Stimulated activated CD4-positive, alpha-beta T cell treated with anti-CD3 and anti-CD28 coated beads, Interleukin-15, amount 100 ng/mL, for 1 hour (primary cell): ENCODE measurements around the gene TOP1.

Experiments
- DNase-seq, 2 donors: peaks; one replicate each; pipeline ENCODE4 v3.0.0-alpha.2; 2020; ENCODE audit warnings: low read depth in 1 of 2, low spot score in 1 of 2

Gene TOP1

GRCh38 chr20:41142919-41143318 is 114.3 kb downstream of the TOP1 start:
- no peak for DNase-seq

GRCh38 chr20:41143354-41143753 is 114.7 kb downstream of the TOP1 start:
- no peak for DNase-seq

GRCh38 chr20:41145317-41145716 is 116.7 kb downstream of the TOP1 start:
- DNase-seq, result no peak

GRCh38 chr20:41145821-41146620 is 117.4 kb downstream of the TOP1 start:
- DNase-seq, result no peak

DNA sequence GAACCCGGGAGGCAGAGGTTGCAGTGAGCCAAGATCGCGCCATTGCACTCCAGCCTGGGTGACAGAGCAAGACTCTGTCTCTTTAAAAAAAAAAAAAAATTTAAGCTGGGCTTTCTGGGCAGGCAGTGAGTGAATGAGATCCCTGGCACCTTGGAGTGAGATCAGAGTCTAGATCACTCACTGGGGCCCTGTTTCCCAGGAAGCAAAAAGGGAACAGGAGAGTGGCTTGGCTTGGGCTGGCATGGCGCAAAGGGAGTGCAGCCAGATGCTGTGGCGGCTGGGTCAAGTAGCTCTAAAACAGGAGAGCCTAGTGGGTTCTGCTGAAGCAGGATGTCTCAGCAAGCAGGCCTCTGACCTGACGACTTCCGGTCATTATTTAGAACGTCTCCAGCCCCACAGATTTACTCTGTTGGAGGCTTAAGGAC is 119.2 kb downstream of the TOP1 start:
- no peak for DNase-seq

DNA sequence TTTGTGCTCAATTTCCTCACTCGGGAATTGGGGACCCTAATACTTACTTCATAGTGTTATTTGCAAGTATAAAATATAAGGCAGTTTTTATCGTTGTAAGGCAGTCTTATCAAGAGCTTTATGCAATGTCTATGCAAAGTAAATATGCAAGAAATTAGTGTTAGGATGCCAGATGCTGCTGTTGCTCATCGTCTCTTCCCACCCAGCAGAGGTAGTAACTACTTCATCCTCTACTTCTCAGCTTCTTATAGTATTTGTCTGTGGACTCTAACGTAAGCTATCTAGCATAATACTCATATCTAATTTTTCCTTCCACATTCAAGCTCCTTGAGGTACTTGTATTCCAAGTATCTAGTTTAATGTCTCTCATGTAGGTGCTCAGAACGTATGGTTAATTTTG is 120.3 kb downstream of the TOP1 start:
- no peak for DNase-seq

DNA sequence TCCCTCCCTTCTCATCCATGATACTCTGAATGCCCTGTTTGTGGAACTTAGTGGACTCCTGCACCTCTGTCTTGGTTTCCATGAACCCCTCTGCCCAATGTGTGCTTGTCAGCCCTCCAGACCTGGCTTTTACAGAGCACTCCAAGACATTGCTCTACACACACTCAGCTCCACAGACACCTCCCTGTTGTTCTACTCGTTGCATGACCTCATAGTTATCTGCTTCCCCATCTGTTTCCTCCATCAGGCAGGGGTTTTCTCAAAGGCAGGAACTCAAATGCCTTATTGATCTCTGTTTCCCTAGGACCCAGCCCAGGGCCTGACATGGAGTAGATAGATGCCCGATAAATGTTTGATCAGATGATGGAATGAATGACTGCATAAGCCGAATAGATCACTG is 122.0 kb downstream of the TOP1 start:
- DNase-seq, result no peak

DNA sequence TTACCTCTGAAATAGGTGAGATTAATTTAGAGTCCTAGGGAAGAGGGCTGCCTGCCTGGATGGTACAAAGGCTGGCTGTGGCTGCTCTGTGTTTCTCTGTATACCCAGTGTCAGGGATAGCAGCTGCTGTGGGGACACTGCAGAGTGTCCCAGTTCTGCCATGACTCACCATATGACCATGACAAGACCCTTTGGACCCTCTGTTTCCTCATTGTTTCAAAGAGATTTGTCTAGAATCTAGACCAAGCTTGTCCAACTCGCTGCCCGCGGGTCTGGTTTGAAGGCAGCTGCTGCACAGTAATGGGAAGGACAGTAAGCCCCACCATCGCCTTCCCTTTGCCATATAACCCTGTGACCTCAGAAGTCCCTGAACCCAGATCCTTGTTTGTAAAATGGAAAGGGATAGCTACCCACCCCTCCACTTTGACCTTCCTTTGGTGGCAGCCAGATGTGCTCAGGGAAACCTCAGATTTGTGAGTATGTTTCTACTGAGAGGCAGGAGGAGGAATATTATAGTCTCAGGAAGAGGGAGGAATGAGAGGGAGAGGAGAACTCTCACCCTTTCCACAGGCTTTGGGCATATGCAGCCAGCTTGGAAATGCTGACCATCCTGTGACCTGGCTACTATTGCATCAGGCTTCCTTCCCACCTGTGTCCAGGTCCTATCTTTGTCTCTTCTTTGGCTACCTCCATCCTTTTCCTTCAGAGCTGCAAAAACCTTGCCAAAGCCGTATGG is 122.7 kb downstream of the TOP1 start:
- DNase-seq, result no peak

GRCh38 chr20:41152108-41152757 is 123.6 kb downstream of the TOP1 start:
- DNase-seq, result no peak

DNA sequence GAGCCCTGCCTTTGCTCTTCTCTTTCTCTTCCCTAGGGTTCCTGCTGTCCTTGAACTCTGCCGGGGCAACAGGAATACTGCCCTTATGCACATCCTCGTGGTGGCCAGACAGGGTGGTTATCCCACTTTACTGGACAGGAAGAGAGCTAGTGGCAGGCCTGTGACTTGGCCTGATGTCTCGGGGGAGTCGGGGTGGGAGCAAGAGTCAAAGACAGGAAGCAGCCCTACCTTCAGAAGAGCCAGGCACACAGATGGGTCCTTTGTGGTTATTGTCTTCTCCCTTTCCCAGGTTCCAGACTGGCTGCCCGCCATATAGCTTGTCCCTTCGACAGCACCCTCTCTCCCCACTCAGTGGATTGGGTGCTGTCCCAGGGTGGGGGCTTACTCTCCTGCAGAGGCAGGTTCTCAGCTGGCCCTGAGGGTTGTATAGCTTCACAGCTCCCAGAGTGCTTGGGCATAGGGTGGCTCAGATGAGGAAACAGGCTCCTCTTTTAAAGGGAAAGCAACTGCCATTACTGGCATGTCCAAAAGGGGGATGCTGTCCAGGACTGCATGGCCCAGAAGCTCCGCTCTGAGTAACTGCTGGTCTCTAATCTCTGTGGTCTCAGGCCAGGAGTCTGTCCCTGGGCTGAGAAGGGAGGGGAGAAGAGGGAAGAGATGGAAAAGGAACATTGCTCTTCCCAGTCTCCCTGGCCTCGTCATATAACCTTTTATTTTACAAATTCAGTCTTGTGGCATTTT is 126.0 kb downstream of the TOP1 start:
- no peak for DNase-seq

DNA sequence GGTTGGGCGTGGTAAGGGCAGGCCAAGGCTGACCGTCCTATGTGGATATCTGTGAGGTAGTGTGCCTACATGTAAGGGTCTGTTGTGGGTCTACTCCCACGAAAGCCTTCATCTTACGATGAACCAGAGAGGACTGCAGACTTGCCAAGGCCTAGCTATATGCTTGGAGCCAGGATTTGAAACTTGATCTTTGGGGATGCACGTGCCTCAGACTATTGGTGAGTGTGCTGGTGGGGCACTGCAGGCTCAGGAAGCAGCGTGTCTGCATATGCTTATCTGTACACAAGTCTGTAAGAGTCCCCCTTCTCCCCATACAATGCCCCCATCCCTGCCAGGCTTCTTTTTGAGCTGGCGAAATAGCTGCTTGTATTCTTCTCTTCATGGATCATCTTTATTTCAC is 126.6 kb downstream of the TOP1 start:
- DNase-seq, result no peak

DNA sequence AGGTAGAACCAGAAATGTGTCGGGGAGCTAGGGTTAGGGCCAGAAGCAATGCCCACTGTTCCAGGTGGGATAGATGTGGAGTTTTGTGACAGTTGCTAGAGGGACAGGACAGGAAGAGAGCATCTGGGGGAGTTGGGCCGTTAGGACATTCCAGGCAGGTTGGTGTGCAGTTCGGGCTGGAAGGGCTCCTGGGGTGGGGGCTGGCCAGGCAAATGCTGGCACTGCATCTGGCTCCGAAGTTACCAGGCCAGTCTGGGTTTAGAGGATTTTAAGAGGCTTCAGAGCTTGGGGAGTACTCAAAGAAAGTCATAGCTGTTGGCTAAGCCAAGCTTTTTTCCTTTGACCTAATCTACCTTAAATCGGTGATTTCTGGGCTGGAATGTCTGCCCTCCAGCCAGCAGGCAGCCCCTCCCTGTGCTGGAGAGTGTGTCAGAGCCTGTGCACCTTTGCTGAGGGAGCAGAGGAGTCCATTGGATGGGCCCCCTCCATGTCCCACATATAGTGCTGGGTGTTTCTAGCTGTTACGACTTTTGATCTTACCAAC is 129.5 kb downstream of the TOP1 start:
- DNase-seq, result no peak

GRCh38 chr20:41159547-41159946 is 130.9 kb downstream of the TOP1 start:
- DNase-seq, result no peak

DNA sequence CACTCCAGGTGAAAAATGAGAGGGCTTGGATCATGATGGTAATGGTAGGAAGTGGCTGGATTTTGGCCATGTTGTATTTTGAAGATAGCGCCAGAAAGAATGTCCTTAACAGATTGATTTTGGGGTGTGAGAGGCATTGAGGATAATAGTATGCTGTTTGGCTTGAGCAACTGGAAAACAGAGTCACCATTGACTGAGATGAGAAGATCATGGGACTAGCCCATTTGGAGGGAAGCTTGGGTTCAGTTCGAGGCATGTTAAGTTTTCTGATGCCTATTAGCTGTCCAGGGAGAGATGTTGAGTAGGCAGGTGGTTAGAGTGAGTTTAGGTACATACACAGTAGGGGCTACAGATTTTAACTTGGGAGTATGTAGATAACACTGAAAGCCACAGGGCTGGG is 132.1 kb downstream of the TOP1 start:
- no peak for DNase-seq

- DNase-seq, result no peak
These were observed 133.3 kb downstream of the TOP1 start for GRCh38 chr20:41161886-41162285.

GRCh38 chr20:41162396-41162795 is 133.8 kb downstream of the TOP1 start:
- no peak for DNase-seq

GRCh38 chr20:41163821-41164220 is 135.2 kb downstream of the TOP1 start:
- DNase-seq, result no peak

GRCh38 chr20:41165001-41165882 is 136.6 kb downstream of the TOP1 start:
- no peak for DNase-seq

- no peak for DNase-seq
These were observed 137.8 kb downstream of the TOP1 start for GRCh38 chr20:41166201-41167117.
